Left ventricle myocardium inferior (tissue), 1 donor: Measurements from ENCODE around the gene CNN3. TPM values are rescaled to one million over a fixed set of nuclear protein-coding genes. Genes with fewer than 3 reads are reported as not detected.

Experiments used
- DNase-seq: peaks from one replicate; pipeline ENCODE4 v3.0.0-alpha.2; 2020
- H3K27ac ChIP-seq: fragments of 200-600 bp; replicated peaks from 2 replicates; pipeline ENCODE4 v1.8.0; 2021
- H3K27me3 ChIP-seq: fragments of 200-600 bp; 2 replicates; pipeline ENCODE4 v1.8.0; 2021; ENCODE audit warnings: low read depth
- H3K36me3 ChIP-seq: fragments of 200-600 bp; 2 replicates; pipeline ENCODE4 v1.8.0; 2021
- H3K4me1 ChIP-seq: fragments of 200-600 bp; 2 replicates; pipeline ENCODE4 v1.8.0; 2021
- H3K4me3 ChIP-seq: fragments of 200-600 bp; 2 replicates; pipeline ENCODE4 v1.8.0; 2021; ENCODE audit warnings: mild to moderate bottlenecking, moderate library complexity
- H3K9me3 ChIP-seq: fragments of 200-600 bp; replicated peaks from 2 replicates; pipeline ENCODE4 v1.8.0; 2021
- CTCF ChIP-seq: fragments of 200-600 bp; IDR thresholded peaks from 2 replicates; pipeline ENCODE4 v1.8.0; 2021; ENCODE audit warnings: antibody characterized with exemption, mild to moderate bottlenecking, borderline replicate concordance
- intact Hi-C: fragments of 100-400 bp; cut with micrococcal nuclease; formaldehyde crosslinking; loops from one replicate; pipeline ENCODE4 v1.11.0; 2022
- total RNA-seq: library from RNA; stranded (reverse); fragmentation: NEBNext Ultra II Directional; extraction: Animal tissue kit (Norgen Biotek cat#: 25700); gene quantifications from one replicate; pipeline ENCODE4 v1.2.1, GENCODE V29; 2021
- donor health status: DM: no; HTN: yes; CAD: no; lungs with severe emphysema.

The CNN3 gene
- total RNA-seq, 1 donor from 2014 or later, result 67.9 TPM

- Histone ChIP-seq H3K27ac (peak overlapping the region; percentile 82), H3K36me3 (no peaks in the 10 kb centered on the region), H3K27me3 (no peaks in the 10 kb centered on the region), H3K9me3 (peaks cover 4% of the 10 kb centered on the region), H3K4me3 (no peak overlapping the region), H3K4me1 (peaks cover 46% of the 10 kb centered on the region)
- intact Hi-C loops, result no loop called here
- TF ChIP-seq CTCF, result no peak
- DNase-seq, result no peak
These were observed 26.8 kb upstream of the CNN3 start for GRCh38 chr1:94953746-94954145.

GRCh38 chr1:94953107-94953506 is 26.2 kb upstream of the CNN3 start:
- no peak for DNase-seq
- H3K4me3 ChIP-seq, result no peak overlapping the region
- H3K27ac ChIP-seq, result no peak overlapping the region
- no peaks in the 10 kb centered on the region for H3K36me3 ChIP-seq
- H3K27me3 ChIP-seq, result no peaks in the 10 kb centered on the region
- TF ChIP-seq CTCF, result no peak
- peaks cover 46% of the 10 kb centered on the region for H3K4me1 ChIP-seq
- peaks cover 4% of the 10 kb centered on the region for H3K9me3 ChIP-seq
- intact Hi-C loops, result no loop called here

- no peak overlapping the region for H3K27ac ChIP-seq
- H3K27me3 ChIP-seq, result no peaks in the 10 kb centered on the region
- peaks cover 4% of the 10 kb centered on the region for H3K9me3 ChIP-seq
- H3K4me3 ChIP-seq, result no peak overlapping the region
- peaks cover 50% of the 10 kb centered on the region for H3K4me1 ChIP-seq
- no peaks in the 10 kb centered on the region for H3K36me3 ChIP-seq
- no peak for DNase-seq
- intact Hi-C loops, result no loop called here
- no peak for TF ChIP-seq CTCF
These were observed 25.6 kb upstream of the CNN3 start for GRCh38 chr1:94952539-94952938.

GRCh38 chr1:94951509-94952208 is 24.7 kb upstream of the CNN3 start:
- Histone ChIP-seq H3K27me3 (no peaks in the 10 kb centered on the region), H3K4me3 (no peak overlapping the region), H3K27ac (no peak overlapping the region), H3K4me1 (peaks cover 58% of the 10 kb centered on the region), H3K9me3 (peaks cover 4% of the 10 kb centered on the region), H3K36me3 (no peaks in the 10 kb centered on the region)
- no peak for DNase-seq
- intact Hi-C loops, result no loop called here
- TF ChIP-seq CTCF, result no peak

- Histone ChIP-seq H3K9me3 (peaks cover 4% of the 10 kb centered on the region), H3K36me3 (no peaks in the 10 kb centered on the region), H3K27ac (no peak overlapping the region), H3K27me3 (no peaks in the 10 kb centered on the region), H3K4me1 (peaks cover 53% of the 10 kb centered on the region), H3K4me3 (no peak overlapping the region)
- TF ChIP-seq CTCF, result no peak
- DNase-seq, result no peak
- intact Hi-C loops, result no loop called here
These were observed 24.1 kb upstream of the CNN3 start for GRCh38 chr1:94951046-94951445.
